Activated naive CD4-positive, alpha-beta T cell treated with anti-CD3 and anti-CD28 coated beads, Interleukin-2, amount 10 ng/mL, durations not matched to agents 7 days and 5 days (primary cell): ENCODE measurements around the gene NRL.
A peak's percentile ranks its signal among the peaks of the same experiment; 100 is the strongest.

Experiments used
- CTCF ChIA-PET: fragments of 350-600 bp; sonication (Branson Sonifier 250); formaldehyde crosslinking; loops from one replicate; lab custom pipeline; 2021; ENCODE audit warnings: antibody characterized with exemption; lab: Charles Lee
- DNase-seq: peaks from one replicate; pipeline ENCODE4 v3.0.0-alpha.2; 2020
- H3K27ac Mint-ChIP-seq: one replicate; pipeline ENCODE4 v1.8.0; 2021; ENCODE audit warnings: mild to moderate bottlenecking, moderate library complexity, mixed read lengths
- H3K27me3 Mint-ChIP-seq: one replicate; pipeline ENCODE4 v1.8.0; 2021; ENCODE audit warnings: mild to moderate bottlenecking, mixed read lengths
- H3K36me3 Mint-ChIP-seq: one replicate; pipeline ENCODE4 v1.8.0; 2021; ENCODE audit warnings: mixed read lengths
- H3K4me1 Mint-ChIP-seq: one replicate; pipeline ENCODE4 v1.8.0; 2021; ENCODE audit warnings: mixed read lengths
- H3K4me3 Mint-ChIP-seq: one replicate; pipeline ENCODE4 v1.8.0; 2021; ENCODE audit warnings: mild to moderate bottlenecking, moderate library complexity, mixed read lengths
- H3K9me3 Mint-ChIP-seq: one replicate; pipeline ENCODE4 v1.8.0; 2021; ENCODE audit warnings: mixed read lengths

The NRL gene

DNA sequence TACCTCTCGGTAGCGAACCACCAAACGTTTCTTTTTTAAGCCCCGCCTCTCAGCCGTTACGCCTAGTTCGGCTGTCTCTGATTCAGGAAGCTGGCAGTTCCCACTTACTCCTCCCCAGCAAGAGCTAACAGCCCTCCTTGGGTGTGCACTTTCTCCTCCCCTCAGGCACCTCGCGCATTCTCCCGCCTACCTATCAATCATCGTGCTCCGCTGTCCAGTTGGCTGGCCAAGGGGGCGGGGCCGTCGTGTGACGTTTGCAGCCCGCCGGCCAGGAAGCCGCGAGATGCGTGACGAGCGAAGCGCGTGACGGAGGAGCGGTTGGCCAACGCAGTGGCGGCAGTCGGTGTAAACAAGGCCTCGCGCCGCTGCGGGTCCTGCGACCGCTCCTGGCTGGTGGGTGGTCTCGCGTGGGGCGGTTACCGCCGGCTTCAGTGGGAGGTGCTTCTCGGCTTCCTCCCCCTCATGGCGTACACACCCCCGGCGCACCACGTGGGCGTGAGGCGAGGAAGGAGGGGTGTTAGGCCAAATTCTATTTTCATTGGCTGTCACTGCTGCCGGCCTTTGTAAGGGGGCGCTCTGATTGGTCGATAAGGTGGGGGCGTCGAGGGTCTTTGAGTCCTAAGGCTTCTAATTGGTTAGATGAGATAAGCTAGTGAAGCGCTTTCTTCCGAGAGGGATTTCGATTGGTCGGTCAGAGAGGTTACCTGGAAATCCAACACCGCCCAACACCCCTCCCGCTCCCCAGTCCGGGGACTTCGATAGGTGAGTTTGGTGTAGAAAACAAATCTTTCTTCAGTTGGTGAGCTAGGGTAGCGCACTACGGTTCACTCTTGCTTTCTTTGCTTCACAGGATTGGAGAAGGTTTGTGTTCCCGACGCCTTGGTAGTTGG, at the start of gene NRL, which contains the start of gene DCAF11:
TSS of gene NRL (minus strand) at position 418 of the 890 bp plus-strand sequence. CDS start 32,101 bp downstream, outside the sequence.
TSS of gene DCAF11 (plus strand) at position 246 of the 890 bp plus-strand sequence. CDS start 818 bp downstream, outside the sequence.
- H3K27ac Mint-ChIP-seq: peak within 1 kb of the TSS; percentile 99
- no peaks in the 10 kb centered on the region for H3K27me3 Mint-ChIP-seq
- DNase-seq: peak; percentile 99
- no peaks in the 10 kb centered on the region for H3K9me3 Mint-ChIP-seq
- H3K4me1 Mint-ChIP-seq: peaks cover 36% of the 10 kb centered on the region
- CTCF ChIA-PET: interaction anchor here (0.9 to 2.5 kb wide), 14 partner anchors 10 to 194 kb away, joined by 3 to 9 read pairs (median 4); partner anchors contain the start of genes CIDEB, IRF9, PSME1 and RNF31
- H3K36me3 Mint-ChIP-seq: peaks cover 48% of the 10 kb centered on the region
- peak within 1 kb of the TSS; percentile 87 for H3K4me3 Mint-ChIP-seq

DNA sequence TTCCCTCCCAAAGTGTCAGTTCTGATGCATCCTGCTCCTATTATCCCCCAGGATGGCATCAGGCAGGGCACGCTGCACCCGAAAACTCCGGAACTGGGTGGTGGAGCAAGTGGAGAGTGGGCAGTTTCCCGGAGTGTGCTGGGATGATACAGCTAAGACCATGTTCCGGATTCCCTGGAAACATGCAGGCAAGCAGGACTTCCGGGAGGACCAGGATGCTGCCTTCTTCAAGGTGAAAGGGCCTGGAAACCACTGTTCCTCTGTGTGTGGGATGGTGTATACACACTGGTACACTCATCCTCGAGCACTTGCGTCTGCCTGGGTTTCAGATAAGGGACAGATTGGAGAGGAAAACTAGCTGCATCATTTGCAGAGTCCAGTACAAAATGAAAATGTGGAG, 47.3 kb upstream of the NRL start:
- Mint-ChIP-seq H3K4me3 (peak overlapping the region; percentile 97), H3K9me3 (no peaks in the 10 kb centered on the region), H3K36me3 (peaks cover 84% of the 10 kb centered on the region), H3K27me3 (peaks cover 6% of the 10 kb centered on the region), H3K4me1 (peaks cover 67% of the 10 kb centered on the region), H3K27ac (peak overlapping the region; percentile 99)
- no peak for DNase-seq
- CTCF ChIA-PET: interaction anchor here (0.9 to 3.2 kb wide), 14 partner anchors 9 to 135 kb away, joined by 3 to 67 read pairs (median 6); partner anchors contain the start of genes DCAF11, EMC9, NRL and PSME1

DNA sequence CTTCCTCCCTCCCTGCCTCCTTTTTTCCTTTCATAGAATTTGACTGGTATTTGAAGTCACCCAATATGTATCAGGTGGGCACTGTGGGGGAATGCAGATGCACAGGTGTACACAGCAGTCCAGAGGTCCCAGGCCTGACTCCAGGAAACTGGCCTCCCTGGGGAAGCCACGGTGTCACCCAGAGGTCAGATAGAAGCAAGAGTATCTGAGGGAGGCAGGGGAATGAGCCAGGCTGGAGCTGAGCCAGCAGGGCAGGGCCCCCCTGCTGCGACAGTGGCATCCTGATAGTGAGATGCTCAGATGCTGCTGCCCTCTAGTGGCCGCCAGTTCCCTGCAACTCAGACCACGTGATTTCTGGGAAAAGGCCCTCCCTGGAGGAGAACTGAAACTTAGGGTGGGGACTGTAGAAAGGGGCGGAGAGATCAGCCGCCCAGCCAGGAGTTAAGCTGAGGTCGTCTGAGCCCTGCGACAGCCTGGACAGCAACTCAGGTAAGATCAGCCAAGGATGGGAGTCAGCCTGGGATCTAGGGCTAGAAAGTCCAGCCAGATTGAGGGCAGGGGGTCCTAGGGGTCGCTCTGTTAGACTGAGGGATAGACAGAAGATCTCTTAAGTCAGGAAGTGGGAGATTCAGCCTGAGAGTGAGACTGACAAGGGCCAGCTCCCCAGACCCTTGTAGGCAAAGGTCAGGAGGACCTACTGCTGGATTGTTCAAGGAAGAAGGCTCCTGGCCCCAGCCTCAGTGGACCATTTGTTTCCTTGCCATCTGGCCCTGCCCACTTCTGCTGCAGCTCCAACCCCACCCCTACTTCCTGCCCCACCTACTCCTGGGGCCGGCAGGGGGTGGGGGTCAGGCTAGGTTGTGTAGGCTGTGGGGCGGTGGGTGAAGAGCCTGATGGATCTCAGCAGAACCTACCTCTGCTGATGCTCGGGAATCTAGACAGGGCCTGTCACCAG, 46.4 kb upstream of the NRL start, which contains the start of gene IRF9:
TSS of gene IRF9 (plus strand) at position 416 of the 955 bp plus-strand sequence. CDS start 880 bp downstream, outside the sequence.
- no peaks in the 10 kb centered on the region for H3K9me3 Mint-ChIP-seq

DNA sequence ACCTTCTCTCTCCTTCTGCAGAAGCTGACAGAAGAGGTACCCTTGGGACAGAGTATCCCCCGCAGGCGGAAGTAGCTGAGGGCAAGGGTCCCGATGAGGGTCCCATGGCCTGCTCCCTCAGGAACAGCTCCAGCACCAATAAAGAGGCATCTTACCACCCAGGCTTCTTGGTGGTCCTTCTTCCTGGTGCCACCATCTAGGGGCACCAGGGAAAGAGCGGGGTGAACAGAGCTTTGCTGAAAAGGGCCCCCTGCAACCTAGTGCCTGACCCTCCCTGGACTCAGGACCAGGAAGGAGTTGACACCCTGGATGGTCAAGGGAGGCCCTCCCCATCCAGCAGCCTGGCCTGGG, 45.7 kb upstream of the NRL start:
- CTCF ChIA-PET: interaction anchor here (1.0 to 3.2 kb wide), 20 partner anchors 11 to 137 kb away, joined by 3 to 67 read pairs (median 6); partner anchors contain the start of genes DCAF11, EMC9, NRL and PSME1
- Mint-ChIP-seq H3K4me3 (no peak overlapping the region), H3K36me3 (peaks cover 81% of the 10 kb centered on the region), H3K27me3 (peaks cover 6% of the 10 kb centered on the region), H3K9me3 (no peaks in the 10 kb centered on the region), H3K27ac (peak overlapping the region; percentile 99), H3K4me1 (peaks cover 61% of the 10 kb centered on the region)
- DNase-seq: no peak

More for the DNA sequence above, 46.4 kb upstream of the NRL start, which contains the start of gene IRF9:
- Mint-ChIP-seq H3K4me3 (peak within 1 kb of the TSS; percentile 97), H3K36me3 (peaks cover 80% of the 10 kb centered on the region), H3K27me3 (peaks cover 6% of the 10 kb centered on the region), H3K27ac (peak within 1 kb of the TSS; percentile 99), H3K4me1 (peaks cover 63% of the 10 kb centered on the region)
- CTCF ChIA-PET: interaction anchor here (0.6 to 3.2 kb wide), 27 partner anchors 9 to 136 kb away, joined by 3 to 67 read pairs (median 6); partner anchors contain the start of genes CARMIL3, DCAF11, EMC9 and IPO4
- peak; percentile 98 for DNase-seq

DNA sequence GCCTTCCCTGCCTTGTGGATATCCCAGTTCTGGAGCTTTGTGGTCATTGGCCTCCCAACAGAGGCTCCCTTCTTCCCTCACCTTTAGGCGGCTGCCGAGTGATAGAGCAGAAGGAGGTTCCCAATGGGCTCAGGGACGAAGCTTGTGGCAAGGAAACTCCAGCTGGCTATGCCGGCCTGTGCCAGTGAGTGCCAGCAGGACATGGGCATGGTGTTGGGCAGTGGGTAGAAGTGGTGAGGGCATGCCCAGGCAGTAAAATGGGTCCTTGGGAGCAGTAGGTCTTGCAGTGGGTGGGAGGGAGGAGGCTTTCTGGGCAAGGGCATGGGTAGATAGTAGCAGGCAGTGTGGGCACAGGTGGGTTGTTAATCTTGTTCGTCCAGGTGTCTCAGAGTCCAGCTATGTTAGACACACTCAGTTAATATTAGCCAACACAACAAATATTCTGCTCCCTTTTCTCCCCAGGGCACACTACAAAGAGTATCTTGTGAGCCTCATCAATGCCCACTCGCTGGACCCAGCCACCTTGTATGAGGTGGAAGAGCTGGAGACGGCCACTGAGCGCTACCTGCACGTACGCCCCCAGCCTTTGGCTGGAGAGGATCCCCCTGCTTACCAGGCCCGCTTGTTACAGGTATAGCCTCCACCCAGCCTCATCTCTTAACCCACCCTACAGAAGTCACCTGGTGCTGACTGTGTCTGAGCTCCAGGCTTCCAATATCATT, 45.2 kb upstream of the NRL start:
- H3K27me3 Mint-ChIP-seq: peaks cover 6% of the 10 kb centered on the region
- H3K4me1 Mint-ChIP-seq: peaks cover 56% of the 10 kb centered on the region
- peaks cover 81% of the 10 kb centered on the region for H3K36me3 Mint-ChIP-seq
- H3K9me3 Mint-ChIP-seq: no peaks in the 10 kb centered on the region
- CTCF ChIA-PET: interaction anchor here (1.0 to 3.2 kb wide), 14 partner anchors 11 to 137 kb away, joined by 3 to 67 read pairs (median 8); partner anchors contain the start of genes DCAF11, EMC9, NRL and PSME1
- DNase-seq: no peak
- H3K4me3 Mint-ChIP-seq: no peak overlapping the region
- peak overlapping the region; percentile 99 for H3K27ac Mint-ChIP-seq

DNA sequence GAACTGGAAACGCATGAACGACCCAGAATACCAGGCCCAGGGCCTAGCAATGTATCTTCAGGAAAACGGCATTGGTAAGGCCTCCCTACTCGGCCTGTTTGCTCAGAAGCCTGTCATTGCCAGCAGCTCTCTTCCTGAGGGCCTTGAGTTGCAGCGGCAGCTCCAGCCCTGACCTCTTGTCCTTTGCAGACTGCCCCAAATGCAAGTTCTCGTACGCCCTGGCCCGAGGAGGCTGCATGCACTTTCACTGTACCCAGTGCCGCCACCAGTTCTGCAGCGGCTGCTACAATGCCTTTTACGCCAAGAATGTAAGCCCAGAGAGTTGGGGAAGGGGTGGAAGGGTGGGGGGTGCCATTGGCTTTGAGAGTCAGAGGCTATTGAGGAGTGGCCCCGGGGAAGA, 42.6 kb upstream of the NRL start:
- Mint-ChIP-seq H3K27me3 (peaks cover 6% of the 10 kb centered on the region), H3K9me3 (no peaks in the 10 kb centered on the region), H3K27ac (peak overlapping the region; percentile 61), H3K4me1 (peaks cover 39% of the 10 kb centered on the region), H3K4me3 (no peak overlapping the region), H3K36me3 (peaks cover 68% of the 10 kb centered on the region)
- CTCF ChIA-PET: interaction anchor here (0.7 to 1.4 kb wide), 2 partner anchors 10 to 99 kb away, joined by 3 read pairs; partner anchors contain the start of gene RNF31
- DNase-seq: no peak

DNA sequence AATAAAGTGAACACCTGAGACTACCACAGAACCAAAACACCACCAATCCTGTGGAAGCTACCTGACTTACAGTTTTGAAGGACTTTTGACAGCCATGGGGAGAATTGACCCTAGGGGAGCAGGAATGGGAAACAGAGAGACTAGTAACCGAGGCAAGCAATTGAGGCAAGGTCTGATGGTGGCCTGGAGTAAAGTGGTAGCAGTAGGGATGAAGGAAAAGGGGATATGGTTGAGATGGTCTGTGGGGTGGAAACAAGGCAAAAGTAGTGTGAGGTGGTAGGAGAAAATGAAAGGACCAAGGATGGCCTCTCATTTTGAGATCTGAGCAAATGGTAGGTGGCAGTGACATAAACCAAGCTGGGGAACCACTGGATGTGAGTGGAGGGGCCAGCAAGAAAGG, 42.1 kb upstream of the NRL start:
- no peak for DNase-seq
- no peak overlapping the region for H3K4me3 Mint-ChIP-seq
- H3K36me3 Mint-ChIP-seq: peaks cover 67% of the 10 kb centered on the region
- no peaks in the 10 kb centered on the region for H3K9me3 Mint-ChIP-seq
- CTCF ChIA-PET: interaction anchor here (0.7 kb wide), 1 partner anchor 9 kb away, joined by 3 read pairs; the partner anchor contains the start of gene RNF31
- H3K27ac Mint-ChIP-seq: peak overlapping the region; percentile 61
- peaks cover 6% of the 10 kb centered on the region for H3K27me3 Mint-ChIP-seq
- H3K4me1 Mint-ChIP-seq: peaks cover 37% of the 10 kb centered on the region

DNA sequence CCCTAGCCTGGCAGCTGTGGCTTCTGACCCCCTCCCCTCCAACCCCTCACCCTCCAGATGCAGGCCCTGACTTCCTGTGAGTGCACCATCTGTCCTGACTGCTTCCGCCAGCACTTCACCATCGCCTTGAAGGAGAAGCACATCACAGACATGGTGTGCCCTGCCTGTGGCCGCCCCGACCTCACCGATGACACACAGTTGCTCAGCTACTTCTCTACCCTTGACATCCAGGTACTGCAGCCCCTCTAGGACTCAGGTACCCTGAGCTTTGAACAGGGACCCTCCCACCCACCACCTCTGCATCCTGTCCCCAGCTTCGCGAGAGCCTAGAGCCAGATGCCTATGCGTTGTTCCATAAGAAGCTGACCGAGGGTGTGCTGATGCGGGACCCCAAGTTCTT, 40.4 kb upstream of the NRL start:
- no peaks in the 10 kb centered on the region for H3K9me3 Mint-ChIP-seq
- no peaks in the 10 kb centered on the region for H3K27me3 Mint-ChIP-seq
- no peak for DNase-seq
- CTCF ChIA-PET: interaction anchor here (0.7 to 1.3 kb wide), 3 partner anchors 46 to 97 kb away, joined by 3 read pairs; partner anchors contain the start of gene MDP1
- H3K4me1 Mint-ChIP-seq: peaks cover 28% of the 10 kb centered on the region
- H3K4me3 Mint-ChIP-seq: no peak overlapping the region
- H3K27ac Mint-ChIP-seq: peak overlapping the region; percentile 7
- H3K36me3 Mint-ChIP-seq: peaks cover 62% of the 10 kb centered on the region

DNA sequence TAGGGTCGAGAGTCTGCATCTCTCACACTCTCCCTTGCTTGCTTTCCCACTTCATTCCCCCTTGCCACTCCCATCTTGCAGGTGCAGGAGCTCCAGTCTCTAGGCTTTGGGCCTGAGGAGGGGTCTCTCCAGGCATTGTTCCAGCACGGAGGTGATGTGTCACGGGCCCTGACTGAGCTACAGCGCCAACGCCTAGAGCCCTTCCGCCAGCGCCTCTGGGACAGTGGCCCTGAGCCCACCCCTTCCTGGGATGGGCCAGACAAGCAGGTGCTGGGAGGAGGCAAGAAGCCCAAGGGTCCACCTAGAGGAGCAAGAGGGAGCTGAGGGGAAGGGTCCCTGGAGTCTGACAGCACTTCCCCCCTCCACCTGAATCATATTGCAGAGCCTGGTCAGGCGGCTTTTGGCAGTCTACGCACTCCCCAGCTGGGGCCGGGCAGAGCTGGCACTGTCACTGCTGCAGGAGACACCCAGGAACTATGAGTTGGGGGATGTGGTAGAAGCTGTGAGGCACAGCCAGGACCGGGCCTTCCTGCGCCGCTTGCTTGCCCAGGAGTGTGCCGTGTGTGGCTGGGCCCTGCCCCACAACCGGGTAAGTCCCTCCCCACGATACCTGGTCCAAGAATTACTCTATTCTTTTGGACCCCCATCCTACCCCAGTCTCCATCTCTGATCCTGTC, 36.8 kb upstream of the NRL start:
- Mint-ChIP-seq H3K36me3 (peaks cover 58% of the 10 kb centered on the region), H3K9me3 (no peaks in the 10 kb centered on the region), H3K27me3 (no peaks in the 10 kb centered on the region), H3K27ac (no peak overlapping the region), H3K4me1 (peaks cover 40% of the 10 kb centered on the region), H3K4me3 (no peak overlapping the region)
- no peak for DNase-seq
- CTCF ChIA-PET: interaction anchor here (0.9 to 8.0 kb wide), 2 partner anchors 9 to 14 kb away, joined by 3 to 67 read pairs; partner anchors contain the start of gene IRF9

DNA sequence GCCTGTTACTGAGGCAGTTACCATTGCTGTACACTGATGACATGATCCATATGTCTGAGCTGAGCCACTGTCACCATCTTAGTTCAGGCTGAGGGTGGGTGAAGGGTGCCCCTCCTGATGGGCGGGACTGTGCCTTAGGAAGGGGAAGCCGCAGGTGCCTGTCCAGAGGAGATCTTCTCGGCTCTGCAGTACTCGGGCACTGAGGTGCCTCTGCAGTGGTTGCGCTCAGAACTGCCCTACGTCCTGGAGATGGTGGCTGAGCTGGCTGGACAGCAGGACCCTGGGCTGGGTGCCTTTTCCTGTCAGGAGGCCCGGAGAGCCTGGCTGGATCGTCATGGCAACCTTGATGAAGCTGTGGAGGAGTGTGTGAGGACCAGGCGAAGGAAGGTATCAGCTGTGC, 36.2 kb upstream of the NRL start:
- peaks cover 40% of the 10 kb centered on the region for H3K4me1 Mint-ChIP-seq
- CTCF ChIA-PET: interaction anchor here (0.6 to 8.0 kb wide), 4 partner anchors 10 to 93 kb away, joined by 3 to 67 read pairs (median 4); partner anchors contain the start of gene IRF9
- no peak for DNase-seq
- H3K27me3 Mint-ChIP-seq: no peaks in the 10 kb centered on the region
- no peak overlapping the region for H3K4me3 Mint-ChIP-seq
- no peaks in the 10 kb centered on the region for H3K9me3 Mint-ChIP-seq
- peaks cover 62% of the 10 kb centered on the region for H3K36me3 Mint-ChIP-seq
- H3K27ac Mint-ChIP-seq: no peak overlapping the region

DNA sequence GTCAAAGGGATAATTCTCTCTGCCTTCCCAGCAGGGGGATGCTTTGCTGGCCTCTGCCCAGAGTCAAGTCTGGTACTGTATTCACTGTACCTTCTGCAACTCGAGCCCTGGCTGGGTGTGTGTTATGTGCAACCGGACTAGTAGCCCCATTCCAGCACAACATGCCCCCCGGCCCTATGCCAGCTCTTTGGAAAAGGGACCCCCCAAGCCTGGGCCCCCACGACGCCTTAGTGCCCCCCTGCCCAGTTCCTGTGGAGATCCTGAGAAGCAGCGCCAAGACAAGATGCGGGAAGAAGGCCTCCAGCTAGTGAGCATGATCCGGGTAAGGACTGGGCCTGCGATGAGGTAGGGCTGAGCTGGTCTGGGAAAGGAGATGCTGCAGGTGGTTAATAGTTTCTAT, 35.8 kb upstream of the NRL start:
- Mint-ChIP-seq H3K4me1 (peaks cover 41% of the 10 kb centered on the region), H3K27ac (peak overlapping the region; percentile 75), H3K36me3 (peaks cover 62% of the 10 kb centered on the region), H3K4me3 (no peak overlapping the region), H3K9me3 (no peaks in the 10 kb centered on the region), H3K27me3 (no peaks in the 10 kb centered on the region)
- CTCF ChIA-PET: interaction anchor here (0.6 to 8.0 kb wide), 4 partner anchors 10 to 92 kb away, joined by 3 to 67 read pairs (median 4); partner anchors contain the start of gene IRF9
- DNase-seq: no peak

DNA sequence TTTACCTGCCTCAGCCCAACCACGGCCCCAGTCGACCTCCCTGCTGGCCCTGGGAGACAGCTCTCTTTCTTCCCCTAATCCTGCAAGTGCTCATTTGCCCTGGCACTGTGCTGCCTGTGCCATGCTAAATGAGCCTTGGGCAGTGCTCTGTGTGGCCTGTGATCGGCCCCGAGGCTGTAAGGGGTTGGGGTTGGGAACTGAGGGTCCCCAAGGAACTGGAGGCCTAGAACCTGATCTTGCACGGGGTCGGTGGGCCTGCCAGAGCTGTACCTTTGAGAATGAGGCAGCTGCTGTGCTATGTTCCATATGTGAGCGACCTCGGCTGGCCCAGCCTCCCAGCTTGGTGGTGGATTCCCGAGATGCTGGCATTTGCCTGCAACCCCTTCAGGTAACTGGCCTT, 35.3 kb upstream of the NRL start:
- Mint-ChIP-seq H3K9me3 (no peaks in the 10 kb centered on the region), H3K27ac (no peak overlapping the region), H3K27me3 (no peaks in the 10 kb centered on the region), H3K4me1 (peaks cover 45% of the 10 kb centered on the region), H3K36me3 (peaks cover 61% of the 10 kb centered on the region), H3K4me3 (no peak overlapping the region)
- DNase-seq: no peak
- CTCF ChIA-PET: interaction anchor here (1.7 to 8.0 kb wide), 2 partner anchors 11 to 92 kb away, joined by 3 to 67 read pairs; partner anchors contain the start of gene IRF9
